Forelimb muscle (tissue), 1 donor: Measurements from ENCODE around the gene FCHO2. TPM values are rescaled to one million over a fixed set of nuclear protein-coding genes. Genes with fewer than 3 reads are reported as not detected.

ENCODE experiments used
- DNase-seq: peaks from one replicate; pipeline ENCODE4 v3.0.0-alpha.2; 2013; ENCODE audit warnings: low read depth
- polyA plus RNA-seq: library from polyadenylated mRNA; unstranded; fragments of 120-200 nt; gene quantifications from one replicate; pipeline ENCODE4 v1.2.1, GENCODE V29; 2013; ENCODE audit not compliant: insufficient read length

The FCHO2 gene
- polyA plus RNA-seq, 1 donor = 15.9 TPM

GRCh38 chr5:73135021-73135420 lies 179.2 kb downstream of the FCHO2 start:
- no peak for DNase-seq

GRCh38 chr5:73135429-73136054 lies 179.7 kb downstream of the FCHO2 start:
- no peak for DNase-seq

- no peak for DNase-seq
Observed at GRCh38 chr5:73136055-73136562, 180.3 kb downstream of the FCHO2 start.

GRCh38 chr5:73137563-73138530 lies 182.0 kb downstream of the FCHO2 start:
- no peak for DNase-seq

- DNase-seq = no peak
Observed at GRCh38 chr5:73139485-73139884, 183.6 kb downstream of the FCHO2 start.

Other genes starting within 250 kb of the FCHO2 start
- 76.0 TPM for gene TNPO1, start 139.4 kb upstream of the FCHO2 start, polyA plus RNA-seq
- 0.58 TPM for gene TMEM171, start 164.5 kb downstream of the FCHO2 start, polyA plus RNA-seq
- gene TMEM174, start 217.2 kb downstream of the FCHO2 start, polyA plus RNA-seq = not detected